Skin epidermis (tissue), 12 donors: ENCODE data around the gene KIAA1328.

Experiments
- H3K27ac ChIP-seq, 21 experiments: fragments of 200-600 bp; sonication (generic) in 11 of 21; one replicate each; pipeline ENCODE4 v1.5.0; 2020; ENCODE audit warnings: mild to moderate bottlenecking in 3 of 21, inconsistent platforms in 2 of 21, moderate library complexity in 2 of 21
- H3K4me3 ChIP-seq, 7 experiments: fragments of 200-600 bp; sonication (generic) in 2 of 7; one replicate each; pipeline ENCODE4 v1.5.0; 2020; ENCODE audit warnings: inconsistent platforms in 2 of 7, mild to moderate bottlenecking in 2 of 7, moderate library complexity in 1 of 7

Gene KIAA1328

GRCh38 chr18:37261246-37261840 lies 432.4 kb downstream of the KIAA1328 start:
- Histone ChIP-seq H3K27ac (no peak overlapping the region), H3K4me3 (no peak overlapping the region)

GRCh38 chr18:37261988-37262387 lies 433.1 kb downstream of the KIAA1328 start:
- Histone ChIP-seq H3K4me3 (no peak overlapping the region), H3K27ac (no peak overlapping the region)

- H3K4me3 ChIP-seq: no peak overlapping the region
- H3K27ac ChIP-seq: no peak overlapping the region
These were observed 436.0 kb downstream of the KIAA1328 start for GRCh38 chr18:37264956-37265355.

GRCh38 chr18:37265382-37265781 lies 436.5 kb downstream of the KIAA1328 start:
- Histone ChIP-seq H3K4me3 (no peak overlapping the region), H3K27ac (no peak overlapping the region)

GRCh38 chr18:37266290-37266689 lies 437.4 kb downstream of the KIAA1328 start:
- Histone ChIP-seq H3K4me3 (no peak overlapping the region), H3K27ac (no peak overlapping the region)

GRCh38 chr18:37270038-37270665 lies 441.2 kb downstream of the KIAA1328 start:
- H3K27ac ChIP-seq: no peak overlapping the region
- no peak overlapping the region for H3K4me3 ChIP-seq

- no peak overlapping the region for H3K27ac ChIP-seq
These were observed 441.7 kb downstream of the KIAA1328 start for GRCh38 chr18:37270666-37271052.

GRCh38 chr18:37272226-37272625 lies 443.3 kb downstream of the KIAA1328 start:
- Histone ChIP-seq H3K4me3 (no peak overlapping the region), H3K27ac (no peak overlapping the region)

More at GRCh38 chr18:37270666-37271052, 441.7 kb downstream of the KIAA1328 start:
- no peak overlapping the region for H3K4me3 ChIP-seq

GRCh38 chr18:37272841-37273240 lies 443.9 kb downstream of the KIAA1328 start:
- Histone ChIP-seq H3K27ac (no peak overlapping the region), H3K4me3 (no peak overlapping the region)

GRCh38 chr18:37274309-37275236 lies 445.6 kb downstream of the KIAA1328 start:
- no peak overlapping the region for H3K27ac ChIP-seq
- no peak overlapping the region for H3K4me3 ChIP-seq

GRCh38 chr18:37275237-37275741 lies 446.4 kb downstream of the KIAA1328 start:
- H3K27ac ChIP-seq: no peak overlapping the region
- no peak overlapping the region for H3K4me3 ChIP-seq

GRCh38 chr18:37276111-37276890 lies 447.4 kb downstream of the KIAA1328 start:
- Histone ChIP-seq H3K27ac (no peak overlapping the region), H3K4me3 (no peak overlapping the region)

GRCh38 chr18:37277804-37278203 lies 448.9 kb downstream of the KIAA1328 start:
- no peak overlapping the region for H3K4me3 ChIP-seq
- H3K27ac ChIP-seq: no peak overlapping the region
